ENCODE data around the gene TXNDC12.

DNA sequence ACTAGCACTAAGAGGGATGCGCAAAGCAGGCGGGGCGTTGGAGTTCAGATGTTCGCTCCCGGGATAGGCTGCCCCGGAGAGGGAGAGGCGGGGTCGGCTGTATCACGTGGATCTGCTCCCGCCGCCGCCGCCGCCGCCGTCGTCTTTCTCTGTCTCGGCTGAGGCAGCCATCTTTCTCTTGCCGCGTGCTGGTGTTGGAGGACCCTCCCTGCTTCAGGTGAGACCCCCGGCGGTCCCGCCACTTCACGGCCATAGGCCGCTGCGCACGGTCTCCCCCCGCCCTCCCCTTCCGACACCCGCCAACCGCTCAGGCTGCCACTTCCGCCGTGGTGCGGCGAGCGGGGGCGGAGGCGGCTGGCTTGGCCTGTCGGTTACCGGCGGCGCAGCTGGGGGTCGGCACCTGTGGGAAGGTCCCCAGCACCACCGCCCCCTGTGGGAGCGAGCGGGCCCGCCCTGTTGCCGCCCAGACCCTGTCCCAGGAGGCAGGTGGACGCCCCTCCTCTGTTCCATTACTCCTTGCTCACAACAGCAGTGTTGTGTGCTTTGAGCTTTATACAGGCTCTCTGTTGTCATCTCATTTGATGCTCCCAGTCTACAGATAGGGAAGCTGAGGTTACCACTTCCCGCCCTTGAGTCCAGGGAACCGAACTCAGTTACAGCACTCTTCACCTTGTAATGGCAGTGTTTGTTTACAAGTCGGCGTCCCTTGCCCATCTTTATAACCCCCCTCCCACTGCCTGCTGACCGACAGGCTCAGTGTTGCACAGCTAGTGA is 1.4 kb upstream of the TXNDC12 start, which contains the start of gene BTF3L4:
- TF ChIP-seq CTCF (IDR thresholded peaks at IDR 0.05) (peak; percentile 17), EZH2 (IDR thresholded peaks at IDR 0.05; ENCODE audit: borderline replicate concordance, insufficient read depth, low read depth, low read length, poor library complexity, severe bottlenecking) (no peak)

All from B cell (primary cell).